HG02870 (cell line): Measurements from ENCODE around the gene RNF213.
A peak's percentile ranks its signal among the peaks of the same experiment; 100 is the strongest.
"Not testable (repeated sequence)": the region's sequence is repeated elsewhere in the genome, so short reads cannot be mapped to it uniquely, and the experiment has no call there.

Experiments used
- ATAC-seq: cut with Tn5 transposase; IDR thresholded peaks from one replicate; pipeline ENCODE4 v1.9.1; 2021; ENCODE audit warnings: mild to moderate bottlenecking, moderate library complexity; ENCODE audit not compliant: unreplicated experiment

Gene RNF213

DNA sequence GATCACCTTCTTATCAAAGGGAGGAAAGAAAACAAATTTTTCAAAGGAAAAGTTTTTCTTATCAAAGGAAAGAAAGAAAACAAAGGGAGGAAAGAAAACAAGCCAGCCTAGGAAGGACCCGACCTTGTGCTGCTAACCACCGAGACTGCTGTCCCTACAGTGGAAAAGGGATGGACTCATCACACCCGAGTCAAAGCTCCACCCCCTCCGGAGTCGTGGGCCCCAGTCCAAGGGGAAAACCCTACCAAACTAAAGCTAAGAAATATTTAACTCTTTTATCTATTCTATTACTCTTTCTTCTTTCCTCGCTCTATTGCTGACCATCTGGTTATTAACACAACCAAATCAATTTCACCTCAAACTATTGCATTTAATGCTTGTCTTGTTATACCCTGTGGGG, 148.2 kb downstream of the RNF213 start:
- no peak for ATAC-seq

DNA sequence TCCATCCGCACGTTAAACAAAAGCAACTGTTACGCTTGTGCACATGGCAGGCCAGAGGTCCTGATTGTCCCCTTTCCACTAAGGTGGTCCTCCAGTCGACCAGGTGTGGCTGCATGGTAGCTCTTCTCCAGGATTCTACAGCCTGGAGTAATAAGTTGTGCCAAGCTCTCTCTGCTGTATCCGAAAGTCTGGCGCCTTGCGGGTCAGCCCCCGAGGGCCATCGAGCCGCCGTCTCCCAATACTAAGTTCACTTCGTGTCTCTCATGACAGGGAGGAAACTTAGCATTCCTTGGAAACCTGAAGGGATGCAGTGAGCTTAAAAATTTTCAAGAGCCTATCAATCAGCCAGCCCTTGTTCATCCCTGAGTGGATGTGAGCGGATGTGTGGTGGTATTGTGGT, 149.0 kb downstream of the RNF213 start:
- ATAC-seq, result no peak

DNA sequence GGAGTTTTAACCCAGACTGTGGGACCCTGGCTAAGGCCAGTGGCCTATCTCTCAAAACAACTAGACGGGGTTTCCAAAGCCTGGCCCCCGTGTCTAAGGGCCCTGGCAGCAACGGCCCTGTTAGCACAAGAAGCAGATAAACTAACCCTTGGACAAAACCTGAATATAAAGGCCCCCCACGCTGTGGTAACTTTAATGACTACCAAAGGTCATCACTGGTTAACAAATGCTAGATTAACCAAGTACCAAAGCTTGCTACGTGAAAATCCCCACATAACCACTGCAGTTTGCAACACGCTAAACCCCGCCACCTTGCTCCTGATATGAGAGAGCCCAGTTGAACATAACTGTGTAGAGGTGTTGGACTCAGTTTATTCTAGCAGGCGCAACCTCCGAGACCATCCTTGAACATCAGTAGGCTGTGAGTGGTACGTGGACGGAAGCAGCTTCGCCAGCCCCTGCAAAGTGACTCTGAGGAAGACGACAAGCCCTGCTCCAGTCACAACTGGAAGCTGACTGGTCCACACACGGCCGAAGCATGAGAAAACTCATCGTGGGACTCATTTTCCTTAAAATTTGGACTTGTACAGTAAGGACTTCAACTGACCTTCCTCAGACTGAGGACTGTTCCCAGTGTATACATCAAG, 149.9 kb downstream of the RNF213 start:
- not testable (repeated sequence) for ATAC-seq

DNA sequence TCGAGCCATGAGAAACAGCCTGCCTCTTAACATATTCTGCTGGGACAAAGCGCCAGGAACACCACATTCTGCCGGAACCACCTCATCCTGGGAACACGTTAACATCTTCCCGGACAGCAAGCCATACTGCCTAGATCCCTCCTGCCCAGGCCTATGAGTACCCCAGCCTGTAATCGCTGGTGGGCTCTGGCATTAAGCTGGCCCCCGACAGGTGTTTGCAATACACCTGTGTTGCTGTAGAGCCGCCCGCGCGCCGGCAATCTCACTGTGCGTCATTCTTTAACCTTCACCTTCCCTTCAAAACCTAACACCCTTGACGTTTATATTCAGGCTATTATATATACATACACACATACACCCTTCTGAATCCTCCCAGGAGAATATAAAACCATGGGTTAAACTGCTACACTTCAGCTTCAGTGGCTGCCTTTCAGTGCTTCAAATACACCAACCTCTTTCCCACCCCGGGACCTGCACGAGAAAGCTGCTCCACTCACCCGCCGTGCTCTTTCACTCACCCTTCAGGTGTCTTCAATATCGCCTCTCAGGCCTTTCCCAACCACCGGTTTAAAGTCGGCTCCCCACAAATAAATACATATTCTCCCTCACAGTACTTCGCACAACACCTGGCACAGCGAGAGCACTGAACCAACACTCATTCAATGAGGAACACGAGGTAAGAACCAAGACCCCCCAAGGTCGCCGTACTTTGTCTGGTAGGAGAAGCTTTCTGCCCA, 153.3 kb downstream of the RNF213 start:
- no peak for ATAC-seq

DNA sequence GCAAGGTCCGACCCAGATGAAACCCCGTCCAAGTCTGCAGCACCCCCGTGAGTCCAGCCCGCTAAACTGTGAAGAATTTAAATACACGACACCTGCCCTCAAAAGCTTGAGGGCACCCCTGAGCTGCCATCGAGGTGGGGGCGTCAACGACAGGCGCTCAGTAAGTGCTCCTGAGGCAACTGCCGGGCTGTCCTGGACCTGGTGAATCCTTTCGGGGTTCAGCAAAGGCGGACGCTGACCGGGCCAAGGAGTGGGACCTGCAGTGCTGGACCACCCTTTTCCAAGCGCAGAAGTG, 153.8 kb downstream of the RNF213 start:
- no peak for ATAC-seq

DNA sequence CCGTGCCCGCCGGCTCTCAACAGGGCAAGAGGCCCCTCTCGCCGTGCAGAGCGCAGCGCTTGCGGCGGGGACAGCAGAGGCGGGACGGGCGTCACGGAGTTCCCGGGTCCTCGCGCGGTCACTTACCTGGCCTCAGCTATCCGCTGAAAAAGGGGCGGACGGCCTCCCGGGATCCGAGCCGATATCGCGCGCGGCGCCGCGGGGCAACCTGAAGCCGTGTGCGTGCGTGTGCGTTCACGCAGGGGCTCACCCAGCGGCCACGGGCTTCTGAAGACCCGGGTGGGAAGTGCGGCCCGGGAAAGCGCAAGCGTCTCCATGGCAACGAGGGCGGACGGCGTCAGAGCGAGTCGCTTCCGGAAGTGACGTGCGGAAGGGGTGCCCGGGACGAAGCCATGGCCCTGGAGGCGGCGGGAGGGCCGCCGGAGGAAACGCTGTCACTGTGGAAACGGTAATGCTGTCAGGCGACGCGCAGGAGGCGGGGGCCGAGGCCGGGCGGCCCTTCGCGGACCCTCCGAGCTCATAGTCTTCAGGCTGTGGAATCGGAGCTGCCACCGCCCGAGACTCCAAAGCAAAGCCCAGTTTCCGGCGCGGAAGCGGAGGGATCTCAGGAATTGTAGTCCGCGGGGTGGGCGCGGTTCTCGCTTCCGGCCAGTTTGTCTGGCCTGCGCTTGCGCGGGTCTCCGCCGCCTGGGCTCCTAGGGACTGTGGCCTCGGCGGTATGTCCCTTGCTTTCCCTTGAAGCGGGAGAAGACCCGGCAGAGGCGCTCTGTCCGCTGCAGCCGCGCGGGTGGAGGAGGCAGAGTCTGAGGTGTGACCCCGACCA, 154.4 kb downstream of the RNF213 start, which contains the start of gene ENDOV:
TSS of gene ENDOV (plus strand) at position 365 of the 823 bp plus-strand sequence. CDS start at position 393, 28 bp downstream.
- ATAC-seq, result peak; percentile 95

DNA sequence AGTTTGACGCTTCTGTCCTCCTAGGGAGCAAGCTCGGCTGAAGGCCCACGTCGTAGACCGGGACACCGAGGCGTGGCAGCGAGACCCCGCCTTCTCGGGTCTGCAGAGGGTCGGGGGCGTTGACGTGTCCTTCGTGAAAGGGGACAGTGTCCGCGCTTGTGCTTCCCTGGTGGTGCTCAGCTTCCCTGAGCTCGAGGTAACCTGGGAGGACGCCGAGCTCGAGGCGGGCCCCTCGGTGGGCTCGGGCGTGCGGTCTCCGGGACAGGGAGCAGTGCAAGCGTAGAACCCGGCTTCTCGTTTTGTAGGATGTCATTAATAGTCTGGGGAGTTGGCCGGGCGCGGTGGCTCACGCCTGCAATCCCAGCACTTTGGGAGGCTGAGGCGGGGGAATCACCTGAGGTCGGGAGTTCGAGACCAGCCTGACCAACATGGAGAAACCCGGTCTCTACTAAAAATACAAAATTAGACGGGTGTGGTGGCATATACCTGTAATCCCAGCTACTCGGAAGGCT, 155.0 kb downstream of the RNF213 start:
- no peak for ATAC-seq

DNA sequence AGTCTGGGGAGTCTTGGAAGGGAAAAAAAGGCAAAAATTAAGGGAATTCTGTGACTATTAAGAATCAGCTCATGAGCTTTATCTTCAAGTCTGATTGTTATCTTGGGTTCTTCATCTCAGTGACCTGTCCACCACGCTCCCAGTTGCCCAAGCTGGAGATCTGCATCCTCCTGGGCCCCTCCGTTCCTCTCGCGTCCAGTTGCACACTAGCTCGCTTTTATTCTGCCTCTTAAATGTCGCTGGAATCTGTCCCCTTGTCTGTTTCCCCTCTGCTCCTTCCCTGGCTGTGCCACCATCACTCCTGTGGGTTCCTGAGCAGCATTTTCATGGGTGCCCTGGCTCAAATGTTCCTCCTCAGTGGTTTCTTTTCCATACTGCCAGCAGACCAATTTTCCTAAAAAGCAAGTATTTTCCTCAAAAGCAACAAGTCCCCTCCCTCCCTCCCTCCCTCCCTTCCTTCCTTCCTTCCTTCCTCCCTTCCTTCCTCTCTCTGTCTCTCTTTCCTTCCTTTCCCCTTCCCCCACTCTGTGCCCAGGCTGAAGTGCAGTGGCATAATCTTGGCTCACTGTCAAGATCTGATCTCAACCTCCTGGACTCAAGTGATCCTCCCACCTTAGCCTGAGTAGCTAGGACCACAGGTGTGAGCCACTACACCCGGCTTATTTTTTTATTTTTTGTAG, 155.7 kb downstream of the RNF213 start:
- no peak for ATAC-seq

DNA sequence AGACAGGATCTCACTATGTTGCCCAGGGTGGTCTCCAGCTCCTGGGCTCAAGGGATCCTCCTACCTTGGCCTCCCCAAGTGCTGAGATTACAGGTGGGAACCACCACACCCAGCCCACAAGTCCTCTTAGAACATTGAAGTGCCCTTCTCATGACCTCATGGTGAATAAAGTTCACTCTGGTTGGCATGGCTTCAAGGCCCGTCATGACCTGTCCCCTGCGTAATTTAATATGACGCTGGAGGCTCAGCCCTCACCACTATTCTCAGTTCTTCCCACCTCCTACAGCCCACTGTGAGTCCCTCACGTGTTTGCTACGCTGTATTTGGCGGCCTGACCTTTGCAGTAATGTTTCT, 156.3 kb downstream of the RNF213 start:
- no peak for ATAC-seq

DNA sequence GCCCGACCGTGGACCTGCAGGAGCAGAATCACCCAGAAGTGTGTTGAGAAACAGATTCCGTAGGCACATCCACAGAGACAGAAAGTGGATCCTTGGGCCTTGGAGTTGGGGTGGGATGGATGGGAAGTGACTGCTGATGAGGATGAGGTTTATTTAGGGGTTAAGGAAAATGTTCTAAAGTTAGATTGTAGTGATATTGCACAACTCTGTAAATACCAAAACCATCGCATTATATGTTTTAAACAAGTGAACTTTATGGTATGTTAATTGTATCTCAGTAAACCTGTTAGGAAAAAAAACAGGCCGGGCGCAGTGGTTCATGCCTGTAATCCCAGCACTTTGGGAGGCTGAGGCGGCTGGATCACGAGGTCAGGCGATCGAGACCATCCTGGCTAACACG, 157.9 kb downstream of the RNF213 start:
- ATAC-seq, result no peak

DNA sequence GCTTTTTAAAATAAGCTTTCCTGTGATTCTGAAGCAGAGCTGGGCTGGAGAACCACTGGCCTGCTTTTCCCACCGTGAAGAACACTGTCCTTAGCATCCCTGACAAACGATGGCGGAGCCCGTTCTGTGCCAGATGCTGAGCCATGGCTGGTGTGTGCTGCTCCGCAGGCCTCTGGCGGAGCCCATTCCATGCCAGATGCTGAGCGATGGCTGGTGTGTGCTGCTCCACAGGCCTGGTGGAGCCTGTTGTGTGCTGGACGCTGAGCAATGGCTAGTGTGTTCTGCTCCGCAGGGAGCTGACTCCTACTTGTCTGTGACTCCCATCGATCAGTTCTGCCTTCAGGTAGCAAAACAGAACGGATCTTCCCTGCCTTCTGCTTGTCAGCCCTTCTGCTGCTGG, 158.6 kb downstream of the RNF213 start:
- no peak for ATAC-seq

DNA sequence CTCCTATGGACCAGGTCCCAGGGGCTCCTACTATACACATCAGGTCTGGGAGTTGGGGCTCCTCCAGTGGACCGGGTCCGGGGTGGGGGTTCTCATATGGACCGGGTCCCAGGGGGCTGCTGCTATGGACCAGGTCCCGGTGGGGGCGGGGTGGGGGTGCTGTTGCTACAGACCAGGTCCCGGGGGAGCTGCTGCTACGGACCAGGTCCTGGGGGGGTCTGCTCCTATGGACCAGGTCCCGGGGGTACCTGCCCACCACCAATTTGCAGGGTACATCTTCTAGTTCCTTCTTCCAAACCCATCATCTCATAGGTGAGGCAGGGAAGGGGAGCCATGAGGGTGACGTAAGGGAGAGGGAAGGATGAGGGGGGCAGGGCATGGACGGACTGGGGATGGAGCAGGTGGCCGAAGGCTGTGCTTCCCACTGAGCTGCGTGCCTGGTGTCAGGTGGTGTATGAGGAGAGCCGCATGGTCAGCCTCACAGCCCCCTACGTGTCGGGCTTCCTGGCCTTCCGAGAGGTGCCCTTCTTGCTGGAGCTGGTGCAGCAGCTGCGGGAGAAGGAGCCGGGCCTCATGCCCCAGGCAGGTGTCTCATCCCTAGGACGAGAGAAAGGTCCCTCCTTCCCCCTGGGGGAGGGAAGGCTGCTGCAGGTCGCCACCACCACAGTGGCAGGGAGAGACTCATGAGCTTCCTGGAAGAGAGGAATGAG, 160.9 kb downstream of the RNF213 start:
- ATAC-seq, result no peak

DNA sequence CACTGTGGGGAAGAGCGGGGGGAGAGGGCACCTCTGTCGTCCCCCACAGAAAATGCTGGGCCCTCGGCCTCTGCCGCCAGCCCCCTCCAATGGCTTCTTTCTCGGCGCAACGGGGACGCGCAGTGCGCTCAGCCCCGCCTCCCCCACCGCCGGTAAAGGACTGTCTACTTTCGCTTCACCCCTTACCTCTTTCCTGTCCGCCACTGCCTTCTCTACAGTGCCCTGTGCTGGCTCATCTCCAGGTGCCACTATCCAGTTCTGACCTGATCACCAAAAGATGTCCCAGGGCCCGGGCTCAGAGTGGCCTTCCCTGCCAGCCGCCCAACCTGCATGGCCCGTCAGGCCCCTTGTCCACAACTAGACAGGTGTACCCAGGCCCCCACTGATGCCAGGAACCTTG, 161.6 kb downstream of the RNF213 start:
- no peak for ATAC-seq

DNA sequence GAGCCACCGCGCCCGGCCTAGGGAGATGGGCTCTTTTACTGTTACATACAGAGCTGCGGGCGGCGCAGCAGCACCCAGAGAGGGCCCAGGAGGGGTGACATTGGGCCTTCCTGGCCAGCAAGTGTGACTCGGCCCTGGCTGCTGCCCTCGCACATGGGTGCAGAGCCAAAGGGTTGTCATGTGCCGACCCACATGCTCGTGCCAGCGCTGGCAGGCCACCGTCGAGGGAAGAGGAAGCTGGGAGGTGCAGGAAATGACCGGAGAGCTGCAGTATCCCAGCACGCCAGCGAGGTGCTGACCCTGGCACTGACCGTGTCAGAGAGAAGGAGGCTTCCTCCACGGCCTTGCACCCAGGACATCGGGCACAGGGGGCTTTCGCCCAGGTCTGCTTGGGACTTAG, 162.3 kb downstream of the RNF213 start:
- ATAC-seq, result no peak

DNA sequence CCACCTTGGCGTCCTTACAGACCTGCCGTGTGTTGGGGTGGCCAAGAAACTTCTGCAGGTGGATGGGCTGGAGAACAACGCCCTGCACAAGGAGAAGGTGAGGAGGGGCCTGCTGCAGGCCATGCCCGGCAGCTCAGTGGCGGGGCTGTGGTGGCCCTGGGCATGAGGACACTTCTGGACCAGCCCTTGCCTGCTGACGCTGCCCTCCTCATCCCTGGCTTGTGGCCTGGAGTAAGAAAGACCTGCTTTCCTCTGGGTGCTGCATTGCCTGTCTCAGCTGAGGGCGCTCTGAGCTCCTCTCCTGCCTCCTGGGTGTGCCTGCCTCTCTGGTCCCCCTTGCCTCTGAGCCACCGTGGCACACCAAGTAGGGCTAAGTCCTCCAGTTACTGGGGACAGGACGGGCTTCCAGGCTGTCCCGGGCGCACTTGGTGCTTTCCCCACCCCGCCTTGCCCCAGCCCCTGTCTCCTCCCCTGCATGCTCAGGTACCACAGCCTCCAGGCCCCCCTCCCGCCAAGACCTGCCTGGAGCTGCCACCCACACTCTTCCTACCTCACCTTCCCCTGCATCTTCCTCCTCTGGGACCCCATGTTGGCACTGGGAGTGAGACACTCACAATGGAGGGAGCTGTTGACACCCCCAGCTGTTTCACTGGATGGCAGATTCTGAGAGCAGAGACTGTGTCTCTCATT, 163.0 kb downstream of the RNF213 start:
- ATAC-seq, result no peak

DNA sequence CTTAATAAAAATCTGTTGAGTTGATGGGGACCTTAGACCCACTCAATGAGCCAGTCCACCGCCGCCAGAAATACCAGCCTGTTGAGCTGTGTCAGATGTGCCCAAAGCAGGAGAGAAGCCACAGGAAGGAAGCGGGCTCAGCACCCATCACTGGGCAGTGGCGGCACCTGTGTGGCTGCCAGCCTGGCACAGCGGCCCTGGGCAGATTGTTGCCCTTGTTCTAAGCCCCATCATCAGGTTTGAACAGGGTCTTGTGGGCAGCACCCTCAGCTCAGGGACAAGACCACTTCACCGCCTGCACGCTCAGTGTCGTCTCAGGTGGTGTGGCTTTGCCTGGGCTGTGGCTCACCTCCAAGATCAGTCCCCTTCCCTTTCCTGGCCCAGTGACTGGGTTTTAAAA, 163.6 kb downstream of the RNF213 start:
- ATAC-seq, result no peak

DNA sequence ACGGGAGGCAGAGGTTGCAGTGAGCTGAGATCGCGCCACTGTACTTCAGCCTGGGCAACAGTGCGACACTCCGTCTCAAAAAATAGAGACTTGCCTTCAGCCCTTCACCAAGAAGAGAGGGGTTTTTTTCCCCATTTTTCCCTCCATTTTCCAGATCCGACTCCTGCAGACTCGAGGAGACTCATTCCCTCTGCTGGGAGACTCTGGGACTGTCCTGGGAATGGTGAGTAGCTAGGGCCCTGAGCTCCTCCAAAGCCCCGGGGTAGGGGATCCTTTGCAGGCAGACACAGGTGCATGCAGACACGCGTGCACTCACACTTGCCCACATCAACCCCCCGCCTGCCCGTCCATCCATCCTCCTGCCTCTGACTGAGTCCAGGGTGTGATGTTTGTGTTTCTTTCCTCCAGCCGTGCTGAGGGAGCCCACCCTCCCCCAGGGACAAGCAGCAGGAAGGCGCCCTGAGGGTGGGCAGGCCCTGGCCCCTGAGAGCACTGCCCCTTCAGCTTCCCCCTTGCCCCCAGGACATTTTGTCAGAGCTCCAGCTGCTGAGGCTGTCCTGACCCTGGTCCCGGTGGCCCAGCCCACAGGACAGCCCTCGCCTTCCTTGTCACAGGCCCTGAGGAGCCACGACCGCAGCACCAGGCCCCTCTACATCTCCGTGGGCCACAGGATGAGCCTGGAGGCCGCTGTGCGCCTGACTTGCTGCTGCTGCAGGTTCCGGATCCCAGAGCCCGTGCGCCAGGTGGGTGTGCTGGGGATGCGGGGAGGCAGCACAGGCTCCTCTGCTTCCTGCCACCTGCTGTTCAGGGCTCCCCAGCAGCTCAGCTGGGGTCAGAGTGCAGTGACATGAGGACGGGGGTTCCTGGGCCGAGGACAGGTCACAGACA, 164.5 kb downstream of the RNF213 start:
- no peak for ATAC-seq

DNA sequence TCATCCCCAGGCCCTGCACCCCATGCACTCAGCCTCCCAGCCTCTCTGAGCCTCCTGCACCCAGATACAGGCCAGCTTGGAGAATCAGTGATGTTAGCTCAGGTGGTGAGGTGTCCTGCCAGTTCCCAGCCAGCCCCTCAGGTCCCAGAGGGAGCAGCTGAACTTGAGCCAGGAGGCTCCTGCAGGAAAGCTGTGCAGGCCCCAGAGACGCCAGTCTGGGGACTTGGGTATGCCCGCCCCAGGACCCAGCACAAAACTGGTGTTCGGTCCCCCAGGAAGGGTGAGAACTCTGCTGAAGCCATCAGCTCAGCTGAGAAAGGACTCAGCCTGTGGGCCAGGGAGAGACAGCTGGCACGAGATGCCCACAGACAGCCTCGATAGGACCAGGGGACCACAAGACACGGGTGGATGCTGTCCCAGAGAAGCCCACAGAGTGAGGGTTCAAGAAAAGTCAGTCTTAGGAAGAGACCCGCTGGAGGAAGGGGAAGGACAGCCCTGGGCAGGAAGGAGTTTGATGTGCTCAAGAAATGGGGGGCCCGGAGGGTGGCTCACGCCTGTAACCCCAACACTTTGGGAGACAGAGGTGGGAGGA, 165.3 kb downstream of the RNF213 start:
- ATAC-seq, result no peak
